ENCODE measurements around the gene RSF1. TPM values are rescaled to one million over a fixed set of nuclear protein-coding genes. Genes with fewer than 3 reads are reported as not detected.

The RSF1 gene
- total and polyA plus RNA-seq, 2 experiments from 2014 or later, result 51.2 to 188 TPM

- TF ChIP-seq ETS1 (IDR thresholded peaks at IDR 0.05) (no peak), EZH2 (IDR thresholded peaks at IDR 0.05; ENCODE audit: low read depth, unreplicated experiment) (no peak), STAT1 (IDR thresholded peaks at IDR 0.05; ENCODE audit: unreplicated experiment) (no peak), ZNF114 (CRISPR knock-in tag; IDR thresholded peaks at IDR 0.05) (no peak), EZH2phosphoT487 (IDR thresholded peaks at IDR 0.05; ENCODE audit: unreplicated experiment) (no peak), NANOG (IDR thresholded peaks at IDR 0.05; ENCODE audit: borderline replicate concordance) (no peak), ZNF331 (CRISPR knock-in tag; IDR thresholded peaks at IDR 0.05; ENCODE audit: low read depth) (no peak)
These were observed 85.6 kb downstream of the RSF1 start (continued) for GRCh38 chr11:77734890-77735289.

- DNase-seq (ENCODE audit: low spot score) (no peak), ATAC-seq (no peak)
- Mint-ChIP-seq H3K36me3 (ENCODE audit: low read depth) (peaks cover 62% of the 10 kb centered on the region), H3K9me3 (peaks cover 26% of the 10 kb centered on the region), H3K4me3 (no peak overlapping the region), H3K27me3 (ENCODE audit: insufficient read depth, low read depth, poor library complexity) (peaks cover 9% of the 10 kb centered on the region), H3K27ac (no peak overlapping the region), H3K4me1 (no peaks in the 10 kb centered on the region; the same call in 2 of the 3 replicates)
- no peaks in the 10 kb centered on the region for H4K20me1 ChIP-seq (replicated peaks; ENCODE audit: insufficient read depth)
- H3K27me3 ChIP-seq (ENCODE audit: insufficient read depth), result no peaks in the 10 kb centered on the region
- H3K9me2 ChIP-seq (ENCODE audit: insufficient read depth), result no peaks in the 10 kb centered on the region
- no peak overlapping the region for H3K4me3 ChIP-seq
- no peak overlapping the region for H2AFZ ChIP-seq
- no peaks in the 10 kb centered on the region for H3K36me3 ChIP-seq (ENCODE audit: insufficient read depth)
- H3K4me1 ChIP-seq (ENCODE audit: insufficient read depth), result no peaks in the 10 kb centered on the region
- H3K27ac ChIP-seq (ENCODE audit: low read depth), result no peak overlapping the region
- H3K4me2 ChIP-seq, result no peak overlapping the region
- H3K79me2 ChIP-seq (replicated peaks; ENCODE audit: insufficient read depth), result 0 out of 2 replicates have a peak, but pooled peaks cover 5% of the 10 kb centered on the region
- no peaks in the 10 kb centered on the region for H3F3A ChIP-seq (replicated peaks; ENCODE audit: low read depth)
- no peak for TF ChIP-seq CREB1 (CRISPR knock-in tag; IDR thresholded peaks at IDR 0.05; ENCODE audit: low read depth)
- no peak for TF ChIP-seq EZH2 (IDR thresholded peaks at IDR 0.05; ENCODE audit: low read depth, unreplicated experiment)
- no peak for TF ChIP-seq NANOG (IDR thresholded peaks at IDR 0.05; ENCODE audit: borderline replicate concordance)
- no peak for TF ChIP-seq REST (IDR thresholded peaks at IDR 0.05; ENCODE audit: unreplicated experiment)
- TF ChIP-seq ZNF331 (CRISPR knock-in tag; IDR thresholded peaks at IDR 0.05; ENCODE audit: low read depth), result no peak
- TF ChIP-seq ETS1 (IDR thresholded peaks at IDR 0.05), result no peak
- no peak for TF ChIP-seq POLR2AphosphoS5 (IDR thresholded peaks at IDR 0.05; ENCODE audit: low read depth)
- TF ChIP-seq JUNB (IDR thresholded peaks at IDR 0.05; ENCODE audit: unreplicated experiment), result no peak
- no peak for TF ChIP-seq EZH2phosphoT487 (IDR thresholded peaks at IDR 0.05; ENCODE audit: unreplicated experiment)
- TF ChIP-seq STAT1 (IDR thresholded peaks at IDR 0.05; ENCODE audit: unreplicated experiment), result no peak
- TF ChIP-seq ZNF462 (CRISPR knock-in tag; IDR thresholded peaks at IDR 0.05), result no peak
- TF ChIP-seq ZNF114 (CRISPR knock-in tag; IDR thresholded peaks at IDR 0.05), result no peak
These were observed 88.4 kb downstream of the RSF1 start for GRCh38 chr11:77732143-77732542.

All from GM23338 (cell line).